DMS53 (cell line): ENCODE results near the gene ANKH.
A peak's percentile ranks its signal among the peaks of the same experiment; 100 is the strongest.

Experiments
- DNase-seq: peaks from one replicate; lab custom pipeline; 2025; lab: John Stamatoyannopoulos, UW

ANKH gene

DNA sequence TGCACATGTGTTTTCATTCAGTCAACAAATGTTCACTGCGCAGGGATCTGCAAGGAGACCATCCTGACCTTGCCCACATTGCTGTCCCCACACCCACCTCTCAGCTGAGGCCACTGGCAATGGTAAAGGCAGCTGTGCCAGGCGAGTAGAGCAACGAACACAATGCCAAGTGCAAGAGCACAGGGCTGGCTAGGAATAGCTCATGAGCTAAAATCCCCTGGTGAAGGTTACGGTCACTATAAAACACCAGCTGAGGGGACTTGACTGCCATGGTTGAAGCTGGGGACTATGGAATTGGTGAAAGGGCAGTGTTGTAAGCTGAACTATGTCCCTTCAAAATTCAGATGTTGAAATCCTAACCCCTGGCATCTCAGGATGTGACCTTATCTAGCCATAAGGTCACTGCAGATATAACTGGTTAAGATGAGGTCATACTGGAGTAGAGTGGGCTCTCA lies 111.0 kb downstream of the ANKH start:
- no peak for DNase-seq

DNA sequence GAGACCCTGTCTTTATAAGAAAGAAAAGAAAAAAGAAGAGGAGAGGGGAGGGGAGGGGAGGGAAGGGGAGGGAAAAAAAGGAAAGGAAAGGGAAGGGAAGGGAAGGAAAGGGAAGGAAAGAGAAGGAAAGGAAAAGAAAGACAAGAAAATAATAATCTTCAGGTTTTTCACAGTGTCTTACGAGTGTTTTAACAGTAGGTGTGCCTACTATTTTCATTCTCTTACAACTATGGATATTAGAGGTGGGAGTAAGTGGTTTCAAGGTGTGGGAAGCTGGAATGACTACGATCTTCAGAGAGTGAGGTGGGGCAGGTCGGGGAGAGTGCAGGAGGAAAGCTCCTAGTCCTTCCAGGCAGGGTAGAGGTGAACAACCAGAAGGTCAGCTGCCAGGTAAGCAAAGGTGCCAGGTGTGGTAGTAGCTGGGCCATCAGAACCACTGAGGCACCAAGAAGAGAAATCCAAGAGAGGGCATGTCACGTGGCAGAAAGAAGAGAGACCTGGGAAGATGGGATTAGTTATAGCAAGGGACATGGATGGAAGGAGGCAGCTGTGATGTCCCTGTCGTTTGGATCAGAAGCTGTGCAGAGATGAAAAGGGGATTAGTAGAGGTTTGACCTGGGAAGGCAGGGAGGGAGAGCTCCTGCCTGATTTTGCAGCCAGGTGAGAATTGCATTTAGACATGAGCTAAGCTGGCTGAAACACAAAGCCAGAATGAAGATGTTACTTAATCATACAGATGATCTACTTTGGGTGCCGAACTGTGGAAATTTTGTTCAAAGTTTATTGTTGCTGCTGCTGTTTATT lies 111.6 kb downstream of the ANKH start:
- no peak for DNase-seq

DNA sequence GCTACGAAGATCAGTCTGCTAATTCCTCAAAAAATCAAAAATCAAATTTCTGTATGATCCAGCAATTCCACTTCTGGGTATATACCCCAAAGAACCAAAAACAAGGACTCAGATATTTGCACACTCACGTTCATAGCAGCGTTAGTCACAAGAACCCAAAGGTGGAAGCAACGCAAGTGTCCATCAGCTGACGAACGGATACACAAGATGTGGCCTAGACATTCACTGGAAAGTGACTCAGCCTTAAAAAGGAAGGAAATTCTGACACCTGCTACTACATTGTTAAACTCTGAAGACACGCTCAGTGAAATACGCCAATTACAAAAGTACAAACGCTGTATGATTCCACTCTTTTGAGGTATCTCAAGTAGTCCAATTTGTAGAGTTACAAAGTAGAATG lies 113.7 kb downstream of the ANKH start:
- DNase-seq: no peak

DNA sequence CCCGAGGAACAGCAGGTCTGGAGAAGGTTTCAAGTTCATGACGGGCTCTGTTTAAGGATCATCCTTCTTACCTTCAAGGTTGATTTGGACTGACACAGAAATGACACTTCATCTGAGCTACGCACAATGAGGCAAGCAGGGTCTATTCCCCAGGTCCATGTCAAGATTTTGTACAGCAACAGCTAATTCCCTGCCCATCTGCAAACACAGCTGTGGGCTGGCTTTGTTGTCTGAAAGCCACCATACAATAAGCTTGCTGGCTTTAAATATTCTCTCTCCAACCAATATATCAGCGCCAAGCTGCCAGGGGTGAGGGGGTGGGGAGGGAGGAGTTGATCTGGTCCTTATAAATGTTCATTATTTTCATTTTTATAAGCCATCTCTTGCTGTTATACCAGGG lies 115.1 kb downstream of the ANKH start:
- no peak for DNase-seq

DNA sequence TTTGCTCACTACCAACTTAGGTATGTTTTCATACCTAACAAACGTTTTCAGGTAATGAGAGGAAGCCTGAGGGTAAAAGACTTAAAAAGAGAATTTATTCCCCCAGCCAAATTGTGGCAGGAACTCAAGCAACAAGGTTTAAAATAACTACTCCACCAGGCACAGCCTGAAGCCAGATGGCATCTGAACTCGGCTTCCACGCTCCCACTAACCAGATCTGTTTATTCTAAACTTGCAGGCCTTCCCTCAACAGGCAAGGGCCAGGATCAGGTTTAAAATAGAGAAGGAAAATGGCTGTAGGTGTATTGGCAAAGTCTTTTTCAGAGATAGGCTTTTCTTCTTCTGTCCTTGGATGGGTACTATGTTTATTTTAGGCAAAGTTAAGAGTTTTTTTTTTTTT lies 117.6 kb downstream of the ANKH start:
- DNase-seq: no peak

DNA sequence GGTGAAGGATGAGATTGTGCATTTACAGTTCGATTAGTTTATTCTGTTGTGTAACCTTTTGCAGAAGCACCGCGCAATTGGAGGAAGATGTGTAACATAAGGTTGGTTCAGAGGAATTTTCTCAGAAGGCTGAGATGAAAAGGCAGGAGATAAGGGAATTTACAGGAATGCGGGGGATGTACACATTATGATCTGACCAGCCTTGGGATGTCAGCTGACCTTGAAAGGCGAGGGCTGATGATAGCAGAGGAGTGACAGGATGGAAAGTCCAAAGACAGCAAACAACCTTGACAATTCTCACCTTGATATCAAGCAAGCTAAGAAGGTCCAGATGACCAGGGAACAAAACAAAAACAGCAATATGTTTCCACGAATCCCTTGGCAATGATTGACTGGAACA lies 118.3 kb downstream of the ANKH start:
- no peak for DNase-seq

DNA sequence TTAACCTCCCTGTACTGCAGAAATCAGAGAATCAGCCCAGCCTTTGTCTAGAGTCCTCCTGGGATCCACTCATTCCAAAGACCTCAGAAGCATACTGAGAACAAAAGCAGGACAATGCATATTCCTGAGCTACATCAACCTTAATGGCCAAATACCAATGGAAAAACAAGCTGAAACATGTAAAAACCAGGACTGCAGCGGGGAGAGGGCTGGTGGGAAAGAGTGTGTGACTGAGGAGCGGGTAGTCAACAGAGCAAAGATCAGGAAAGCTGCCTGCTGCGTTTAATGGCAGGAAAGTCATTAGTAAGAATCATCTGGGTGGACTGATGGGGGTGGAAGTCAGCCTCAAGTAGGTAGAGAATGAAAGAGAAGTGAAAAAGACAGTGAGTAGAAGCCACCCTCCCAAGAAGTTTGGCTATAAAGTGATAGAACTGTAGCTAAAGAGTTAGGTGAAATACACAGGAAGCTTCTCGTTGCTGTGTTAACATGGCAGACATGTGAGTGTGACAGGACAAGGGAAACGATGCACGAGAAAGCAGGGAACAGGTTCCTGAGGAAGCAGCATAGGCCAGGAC lies 119.0 kb downstream of the ANKH start:
- DNase-seq: no peak

DNA sequence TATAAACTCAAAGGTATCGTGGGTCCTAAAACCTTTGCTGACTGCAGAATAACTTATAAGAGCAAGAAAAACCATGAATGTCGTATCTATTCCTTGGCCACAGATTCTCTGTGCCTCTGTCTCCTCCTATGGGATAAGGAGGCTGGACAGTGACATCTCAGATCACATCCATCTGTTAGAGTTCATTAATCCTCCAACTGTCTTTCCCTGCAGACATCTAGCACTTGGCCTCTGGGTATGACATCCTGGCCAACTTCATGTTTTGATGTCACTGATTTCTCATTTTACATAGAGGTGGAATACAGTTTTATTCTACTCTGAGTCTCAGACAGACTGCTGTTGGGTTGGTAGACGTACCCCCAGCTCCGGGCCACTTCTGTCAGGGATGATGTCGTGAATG lies 120.9 kb downstream of the ANKH start:
- no peak for DNase-seq

DNA sequence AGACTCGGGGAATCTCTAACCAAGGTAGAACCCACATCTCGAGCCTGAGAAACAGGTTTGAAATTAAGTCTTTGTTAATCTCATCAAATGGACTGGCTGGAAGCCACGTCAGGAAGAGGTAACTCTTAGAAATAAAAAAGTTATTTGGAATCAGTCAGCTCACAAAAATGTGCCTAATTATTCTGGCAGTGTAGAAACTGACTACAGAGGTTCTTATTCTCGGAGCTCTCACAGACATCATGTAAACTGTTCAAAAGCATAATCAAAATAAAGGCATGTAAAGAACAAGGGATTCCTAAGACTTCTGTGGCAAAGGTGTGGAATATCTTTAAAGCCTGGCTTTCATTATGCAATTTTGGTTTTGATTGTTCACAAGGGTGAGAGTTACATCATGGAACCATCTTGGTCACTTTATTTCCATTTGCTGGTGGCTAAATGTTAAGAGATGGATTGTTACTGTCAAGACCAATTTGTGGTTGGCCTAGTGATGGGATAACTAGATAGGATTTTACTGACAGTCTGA lies 121.9 kb downstream of the ANKH start:
- no peak for DNase-seq

DNA sequence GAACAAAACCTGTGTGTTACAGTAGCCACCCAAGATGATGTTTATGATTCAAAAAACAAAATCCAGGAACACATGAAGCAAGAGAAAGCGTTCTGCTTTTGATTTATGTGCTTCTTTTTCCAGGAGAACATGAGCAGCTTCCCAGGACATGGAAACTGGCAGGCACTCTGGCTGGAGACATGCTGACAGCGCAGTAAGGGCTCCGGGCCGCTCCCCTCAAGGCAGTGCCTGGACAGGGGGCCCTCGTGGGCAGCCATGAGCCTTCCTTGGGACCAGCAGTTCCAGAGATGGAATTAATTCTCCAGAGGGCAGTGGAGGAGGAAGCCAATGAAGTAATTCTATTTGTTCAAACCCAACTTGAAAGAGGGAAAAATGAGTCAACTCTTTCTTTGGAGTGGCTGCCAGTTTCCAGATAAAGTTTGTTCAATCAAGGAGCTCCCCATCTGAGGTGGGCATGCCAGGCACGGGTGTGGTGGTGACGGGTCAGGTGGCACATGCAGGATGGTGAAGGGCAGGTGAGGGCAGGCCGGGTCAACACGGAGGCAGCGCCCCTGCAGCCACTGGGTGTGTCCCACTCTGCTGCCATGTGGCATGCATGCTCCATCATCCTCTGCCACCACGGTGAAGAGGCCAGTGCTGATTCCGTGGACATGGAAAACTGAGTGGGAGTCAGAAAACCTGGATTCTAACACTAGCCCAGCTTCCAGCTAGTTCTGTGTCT lies 123.2 kb downstream of the ANKH start:
- no peak for DNase-seq

DNA sequence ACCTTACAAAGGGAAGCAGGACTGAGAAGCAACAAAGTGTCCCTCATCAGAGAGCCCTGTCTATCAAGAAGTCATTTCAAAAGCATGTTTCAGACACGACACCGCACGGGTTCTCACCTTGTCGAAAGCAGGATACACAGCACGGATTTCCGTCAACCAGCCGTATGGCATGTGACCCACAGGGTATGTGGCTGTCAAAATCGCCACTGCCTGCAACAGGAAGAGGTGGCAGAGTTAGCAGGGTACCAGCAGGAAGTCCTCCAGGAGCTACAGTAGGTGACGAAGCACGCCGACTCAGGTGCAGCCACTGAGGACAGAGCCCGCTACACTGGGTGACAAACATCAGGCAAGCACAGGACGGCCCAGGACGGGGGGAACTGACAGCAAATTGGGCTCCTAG lies 125.8 kb downstream of the ANKH start:
- DNase-seq: no peak

DNA sequence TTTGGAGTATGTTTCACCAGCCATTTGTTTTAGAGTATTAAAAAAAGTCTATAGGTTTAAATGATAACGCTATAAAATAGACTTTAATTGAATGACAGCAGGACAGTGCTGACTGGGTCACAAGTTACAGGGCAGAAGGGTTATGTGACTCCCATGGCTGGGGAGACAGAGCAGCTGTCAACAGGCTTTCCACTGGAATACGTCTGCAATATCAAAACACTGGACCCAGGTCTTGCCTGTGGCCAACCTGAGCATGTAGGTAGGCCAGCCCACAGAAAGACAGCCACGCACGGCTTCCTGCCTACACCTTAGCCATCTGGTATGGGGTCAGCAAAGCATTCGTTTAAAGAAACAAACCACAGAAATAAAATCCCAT lies 126.4 kb downstream of the ANKH start:
- DNase-seq: no peak

DNA sequence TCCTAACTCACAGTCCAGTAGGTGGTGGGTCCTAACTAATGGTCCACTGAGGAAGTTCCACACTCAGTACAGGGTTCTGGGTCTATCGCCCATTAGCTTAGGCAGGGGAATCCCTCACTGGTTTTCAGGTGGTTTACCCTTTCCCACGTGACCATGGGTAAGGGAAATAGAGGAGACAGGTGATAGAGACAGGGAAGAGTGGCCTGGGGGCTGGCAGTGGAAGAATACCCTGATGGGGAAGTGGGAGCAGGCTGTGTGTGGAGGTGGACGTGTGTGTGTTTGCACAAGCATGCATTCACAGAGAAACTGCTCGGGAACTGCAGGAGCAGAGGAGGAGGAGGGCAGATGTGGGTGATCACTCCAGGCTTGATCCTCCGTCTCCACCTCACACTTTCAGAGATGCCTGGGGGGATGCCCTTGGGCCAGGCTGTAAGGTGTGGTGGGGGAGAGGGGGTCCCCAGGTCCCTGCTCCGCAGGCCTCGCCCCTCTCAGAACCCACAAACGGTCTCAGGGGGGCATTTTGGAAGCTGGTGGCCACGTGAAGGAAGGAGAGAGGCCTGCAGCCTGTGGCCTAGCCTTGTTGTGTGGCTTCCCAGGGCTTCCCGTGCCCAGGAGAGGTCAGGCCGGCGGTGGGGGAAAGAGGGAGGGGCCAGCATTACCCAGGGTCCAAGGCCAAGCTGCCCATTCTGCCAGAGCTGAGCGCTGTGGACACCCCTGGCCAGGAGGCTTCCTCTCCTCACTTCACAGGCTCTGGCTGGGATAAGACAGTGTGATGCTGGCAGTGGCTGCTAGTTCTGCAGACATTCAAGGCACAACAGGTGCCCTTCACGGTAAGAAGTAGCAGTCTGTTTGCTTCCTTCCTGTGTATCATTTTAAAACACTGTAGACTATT lies 127.0 kb downstream of the ANKH start:
- no peak for DNase-seq

DNA sequence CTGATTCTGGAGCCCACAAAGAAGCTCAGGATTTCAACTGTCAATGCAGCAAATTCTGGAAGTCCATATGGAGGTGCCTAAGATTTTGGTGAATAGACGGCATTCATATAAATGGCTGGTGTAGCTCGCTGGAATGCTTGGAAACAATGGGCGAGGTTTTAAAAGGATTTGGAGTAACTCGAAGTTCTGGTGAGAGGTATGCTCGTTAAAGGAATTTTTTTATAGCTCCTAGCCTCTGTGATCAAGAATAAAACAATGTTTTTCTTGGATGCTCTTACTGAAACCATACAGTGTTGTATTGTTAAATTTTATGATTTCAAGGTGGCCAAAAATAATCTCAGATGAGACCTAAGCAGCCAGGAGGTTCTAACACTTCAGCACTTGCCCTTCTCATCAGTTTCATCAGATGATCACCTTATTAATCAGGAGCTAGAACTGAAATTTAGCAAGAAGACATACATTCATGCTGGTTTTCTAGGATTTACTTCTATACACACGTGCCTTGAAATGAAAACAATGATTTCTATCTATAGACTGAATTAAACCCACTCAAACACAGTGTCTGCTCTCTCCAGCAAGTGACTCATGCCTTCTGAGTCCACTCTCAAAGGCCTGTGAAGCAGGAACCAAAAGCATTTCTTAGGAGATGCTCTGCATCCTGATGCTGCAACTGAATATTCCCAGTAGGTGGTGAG lies 127.8 kb downstream of the ANKH start:
- peak; percentile 16 for DNase-seq

DNA sequence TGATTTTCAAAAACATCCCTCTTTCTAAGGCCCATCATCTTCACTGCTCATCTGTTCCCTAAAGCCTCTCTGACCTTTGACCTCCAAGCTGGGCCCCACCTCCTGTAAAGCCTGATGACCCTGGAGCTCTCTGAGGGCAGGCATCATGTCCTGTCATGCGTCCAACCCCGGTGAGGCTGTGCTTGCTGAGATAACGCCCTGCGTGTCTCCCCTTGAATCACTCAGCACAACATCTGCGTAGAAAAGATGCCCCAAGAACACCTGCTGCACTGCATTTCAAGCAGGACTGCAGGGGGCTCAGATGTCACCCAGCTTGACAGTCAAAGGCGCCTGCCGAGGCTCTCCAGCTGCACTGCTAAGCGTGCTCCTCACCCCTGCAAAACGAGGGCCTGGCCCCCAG lies 129.1 kb downstream of the ANKH start:
- no peak for DNase-seq

DNA sequence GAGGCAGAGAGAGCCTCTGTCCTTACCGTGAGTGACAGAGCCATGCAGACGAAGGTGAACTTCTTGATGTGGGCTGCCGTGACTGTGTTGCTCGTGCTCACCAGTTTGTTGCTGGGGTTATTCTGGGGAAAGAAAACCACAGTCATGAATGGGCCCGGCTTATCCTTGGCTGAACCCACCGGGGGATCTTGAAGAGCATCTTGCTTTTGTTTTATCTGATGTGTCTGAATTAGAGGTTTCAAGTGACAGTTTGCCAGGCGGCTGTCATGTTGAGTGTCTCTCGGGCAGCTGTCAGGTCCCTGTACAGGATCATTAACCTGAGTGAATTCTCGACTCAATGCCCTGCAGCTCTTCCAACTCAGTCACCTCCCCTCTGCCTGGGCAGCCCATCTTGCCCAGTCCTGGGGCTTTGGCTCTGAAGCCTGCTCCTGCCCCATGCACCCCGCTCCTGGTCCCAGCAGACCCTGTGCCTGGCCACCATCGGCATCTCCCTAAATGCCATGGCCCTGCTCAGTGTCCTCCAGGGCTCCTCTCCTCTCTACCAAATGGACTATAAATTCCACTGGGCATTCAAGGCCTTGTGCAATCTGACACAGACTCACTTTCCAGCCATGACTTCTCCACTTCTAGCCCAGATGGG lies 129.7 kb downstream of the ANKH start:
- no peak for DNase-seq

DNA sequence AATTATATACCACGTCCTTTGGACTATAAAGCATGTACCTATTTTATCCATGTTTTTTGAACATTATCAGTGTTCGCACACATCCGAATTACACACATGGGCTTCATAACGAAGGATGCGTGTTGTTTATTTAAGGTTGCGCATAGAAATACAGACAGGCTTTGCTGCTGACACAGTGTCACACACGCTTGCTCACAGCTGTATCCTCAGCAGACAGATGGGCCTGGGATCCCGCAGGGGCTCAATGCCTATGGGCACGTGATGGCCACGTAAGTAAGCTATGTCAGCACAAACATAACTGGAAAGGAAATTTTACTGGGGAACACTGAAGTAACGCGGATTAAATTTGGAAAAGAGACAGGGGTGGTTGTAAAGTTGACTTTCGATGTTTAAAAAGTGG lies 130.4 kb downstream of the ANKH start:
- no peak for DNase-seq

DNA sequence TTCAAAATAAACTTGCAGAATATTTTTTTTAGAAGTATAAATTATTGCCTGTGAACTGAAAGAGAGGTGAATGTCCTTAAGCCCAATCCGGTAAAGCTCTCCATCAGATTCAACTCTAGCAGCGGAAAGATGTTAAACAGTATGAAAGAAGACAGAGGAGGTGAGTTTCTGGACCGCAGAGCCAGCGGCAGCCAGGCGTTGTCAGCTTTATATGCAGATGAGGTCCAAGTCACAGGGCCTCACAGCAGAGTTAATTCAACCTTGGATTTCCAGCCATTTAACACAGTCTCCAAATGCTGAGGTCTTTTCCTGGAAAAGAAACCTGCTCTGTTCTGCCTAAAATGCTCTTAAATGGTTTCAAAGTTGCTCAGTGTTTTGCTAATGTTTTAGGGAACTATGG lies 131.6 kb downstream of the ANKH start:
- DNase-seq: no peak

DNA sequence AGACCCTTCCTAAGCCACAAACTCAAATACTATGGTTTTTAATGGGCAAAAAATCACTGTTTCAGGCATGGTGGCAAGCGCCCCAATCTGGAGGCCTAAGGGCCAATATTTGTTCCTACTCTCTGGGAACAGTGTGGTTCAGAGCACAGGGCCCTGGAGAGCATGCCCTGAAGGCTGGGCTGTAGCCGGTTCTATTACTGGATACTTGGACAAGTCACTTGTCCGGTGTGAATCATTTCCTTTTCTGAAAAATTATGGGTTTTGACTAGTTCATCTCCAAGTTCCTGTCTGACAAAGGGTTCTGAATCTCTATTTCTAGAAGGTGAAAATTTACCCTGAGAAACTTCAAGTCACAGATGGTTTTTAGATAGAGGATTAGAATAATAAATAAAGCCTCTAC lies 132.0 kb downstream of the ANKH start:
- no peak for DNase-seq

DNA sequence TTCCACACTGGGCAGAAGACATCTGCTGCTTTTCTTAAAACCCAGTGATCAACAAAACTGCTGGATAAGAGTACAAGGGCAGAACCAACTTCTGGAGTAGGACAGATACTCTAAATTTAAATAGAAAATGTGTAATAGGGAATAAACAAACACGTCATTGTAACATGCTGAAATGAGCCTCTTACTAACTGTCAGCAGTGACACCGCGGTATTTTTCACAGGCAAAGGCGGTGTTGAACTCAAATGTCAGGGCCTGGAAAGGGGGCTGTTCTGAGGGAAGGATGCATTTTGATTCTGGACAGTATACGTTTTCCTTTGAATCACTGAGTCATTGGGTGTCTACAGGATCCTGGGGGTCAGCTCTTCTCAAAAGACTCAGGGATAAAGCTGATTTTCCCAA lies 133.5 kb downstream of the ANKH start:
- no peak for DNase-seq

DNA sequence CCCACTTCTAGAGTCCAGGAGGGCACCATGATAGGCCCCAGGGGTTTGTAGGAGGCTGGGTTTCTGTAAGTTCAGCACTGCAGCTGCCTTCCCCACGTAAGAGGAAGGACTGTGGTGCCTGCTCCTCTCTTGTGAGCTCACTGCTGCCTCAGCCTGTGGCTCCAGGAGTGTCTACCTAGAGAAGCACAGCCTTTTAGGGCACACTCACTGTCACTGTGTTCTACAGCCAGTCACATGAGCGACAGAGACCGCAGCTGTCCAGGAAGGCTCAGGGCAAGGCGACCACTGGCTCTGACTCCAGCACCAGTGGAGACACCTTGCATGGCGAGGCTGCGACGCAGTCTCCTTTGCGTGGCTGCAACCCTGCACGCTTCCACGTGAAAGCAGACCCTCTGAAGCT lies 134.3 kb downstream of the ANKH start:
- no peak for DNase-seq
